Esophagus squamous epithelium (tissue), 5 donors: ENCODE results near the gene VWA8. TPM values are rescaled to one million over a fixed set of nuclear protein-coding genes. Genes with fewer than 3 reads are reported as not detected.
"Not testable (repeated sequence)": the region's sequence is repeated elsewhere in the genome, so short reads cannot be mapped to it uniquely, and the experiment has no call there.

Experiments
- DNase-seq: peaks from one replicate; lab custom pipeline; 2025; lab: John Stamatoyannopoulos, UW
- H3K27ac ChIP-seq, 4 donors: fragments of 200-600 bp; sonication (generic); one replicate each; pipeline ENCODE4 v1.5.1; 2016 to 2019; ENCODE audit warnings: mild to moderate bottlenecking in 1 of 4
- H3K27me3 ChIP-seq, 4 donors: fragments of 200-600 bp; sonication (generic); 1 replicate in 3 of 4; 2 replicates in 1 of 4; pipeline versions ENCODE4 v1.5.1 to v1.6.0; 2017 to 2021; ENCODE audit warnings: antibody characterized with exemption in 1 of 4
- H3K36me3 ChIP-seq, 3 donors: fragments of 200-600 bp; sonication (generic); one replicate each; pipeline ENCODE4 v1.5.1; 2016 to 2019
- H3K4me1 ChIP-seq, 3 donors: fragments of 200-600 bp; sonication (generic); one replicate each; pipeline ENCODE4 v1.5.1; 2017 to 2019
- H3K4me3 ChIP-seq, 4 donors: fragments of 200-600 bp; sonication (generic); 1 replicate in 3 of 4; 2 replicates in 1 of 4; pipeline ENCODE4 v1.5.1; 2016 to 2019; ENCODE audit warnings: mild to moderate bottlenecking in 2 of 4, moderate library complexity in 1 of 4
- H3K9me3 ChIP-seq, 3 donors: fragments of 200-600 bp; sonication (generic); one replicate each; pipeline ENCODE4 v1.5.1; 2016 to 2019
- POLR2A ChIP-seq, 4 donors: fragments of 450-650 bp; IDR thresholded peaks; one replicate each; pipeline ENCODE4 v1.6.1; 2017; ENCODE audit warnings: antibody characterized with exemption in 4 of 4, mild to moderate bottlenecking in 4 of 4, moderate library complexity in 3 of 4
- WGBS, 2 donors: methylation state at CpG; one replicate each; pipeline ENCODE4 v1.1.5; 2018; 5-methylcytosine and 5-hydroxymethylcytosine counted together
- intact Hi-C: fragments of 100-400 bp; cut with DNase I; formaldehyde crosslinking; loops from one replicate; pipeline ENCODE4 v1.15.0; 2022
- total RNA-seq, 4 donors: library from RNA; depleted of rRNA; stranded (reverse); fragments of >200 nt; gene quantifications; one replicate each; pipeline ENCODE4 v1.1.0, GENCODE V29; 2016
- TF ChIP-seq, protein P1 (sequence below), 6 experiments: fragments of 450-650 bp in 4 of 6; fragments of 200-600 bp in 2 of 6; sonication (generic) in 2 of 6; IDR thresholded peaks; one replicate each; pipeline ENCODE4 v1.5.1; 2016 to 2019; ENCODE audit warnings: antibody characterized with exemption in 6 of 6, mild to moderate bottlenecking in 4 of 6, moderate library complexity in 4 of 6
- donor health status: DM: yes; HTN: yes; CAD: no.

Gene VWA8
- total RNA-seq, 4 donors from 2014 or later, result 10.5 to 23.7 (median 17.3) TPM

DNA sequence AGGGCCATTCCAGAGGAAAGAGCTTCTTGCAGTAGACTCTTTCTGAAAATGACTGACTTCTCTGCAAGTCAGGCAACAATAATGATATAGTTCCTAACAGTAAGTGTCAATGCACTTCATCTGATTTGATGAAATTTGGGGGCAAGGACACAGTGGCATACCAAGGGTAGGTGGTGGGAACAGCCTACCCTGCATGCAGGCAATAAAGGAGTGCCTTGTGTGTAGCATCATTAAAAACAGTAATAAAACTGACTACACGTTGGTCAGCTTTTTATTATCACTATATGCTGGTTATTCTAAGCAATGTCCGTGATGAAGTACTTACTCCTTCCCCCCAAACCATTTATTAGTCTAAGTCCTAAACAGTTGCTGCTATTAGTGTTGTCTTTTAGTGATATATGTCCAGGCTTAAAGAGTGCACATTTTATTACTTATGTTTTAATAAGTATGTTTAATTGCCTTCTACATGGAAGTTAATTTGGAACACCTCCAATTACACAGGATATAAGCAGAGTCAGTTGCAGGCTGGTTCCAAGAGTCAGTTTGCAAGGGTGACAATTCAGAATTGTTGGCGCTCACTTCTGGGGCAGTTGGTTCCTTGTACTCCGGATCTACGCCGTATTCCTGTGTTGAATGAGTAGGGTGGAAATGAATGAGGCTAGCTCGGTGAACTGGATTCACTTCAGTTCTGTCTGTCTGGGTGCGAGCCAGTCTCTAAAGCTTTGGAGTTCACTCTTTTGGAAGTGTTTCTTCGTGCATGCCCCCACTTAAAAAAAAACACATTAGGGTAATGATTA, 419.6 kb downstream of the VWA8 start:
- no peak overlapping the region for H3K4me3 ChIP-seq
- peaks cover 0 to 25% (median 0%) of the 10 kb centered on the region in 3 donors for H3K4me1 ChIP-seq
- WGBS, 2 donors, result 76 to 87% methylated on average over 9 of the region's 9 CpGs
- DNase-seq, result no peak
- no peaks in the 10 kb centered on the region for H3K9me3 ChIP-seq
- TF ChIP-seq POLR2A (IDR thresholded peaks at IDR 0.05), result no peak
- TF ChIP-seq, protein P1, sequence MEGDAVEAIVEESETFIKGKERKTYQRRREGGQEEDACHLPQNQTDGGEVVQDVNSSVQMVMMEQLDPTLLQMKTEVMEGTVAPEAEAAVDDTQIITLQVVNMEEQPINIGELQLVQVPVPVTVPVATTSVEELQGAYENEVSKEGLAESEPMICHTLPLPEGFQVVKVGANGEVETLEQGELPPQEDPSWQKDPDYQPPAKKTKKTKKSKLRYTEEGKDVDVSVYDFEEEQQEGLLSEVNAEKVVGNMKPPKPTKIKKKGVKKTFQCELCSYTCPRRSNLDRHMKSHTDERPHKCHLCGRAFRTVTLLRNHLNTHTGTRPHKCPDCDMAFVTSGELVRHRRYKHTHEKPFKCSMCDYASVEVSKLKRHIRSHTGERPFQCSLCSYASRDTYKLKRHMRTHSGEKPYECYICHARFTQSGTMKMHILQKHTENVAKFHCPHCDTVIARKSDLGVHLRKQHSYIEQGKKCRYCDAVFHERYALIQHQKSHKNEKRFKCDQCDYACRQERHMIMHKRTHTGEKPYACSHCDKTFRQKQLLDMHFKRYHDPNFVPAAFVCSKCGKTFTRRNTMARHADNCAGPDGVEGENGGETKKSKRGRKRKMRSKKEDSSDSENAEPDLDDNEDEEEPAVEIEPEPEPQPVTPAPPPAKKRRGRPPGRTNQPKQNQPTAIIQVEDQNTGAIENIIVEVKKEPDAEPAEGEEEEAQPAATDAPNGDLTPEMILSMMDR (IDR thresholded peaks at IDR 0.05), result no peak
- no peaks in the 10 kb centered on the region for H3K36me3 ChIP-seq
- peak overlapping the region in 1 of 4 donors; percentile 36 for H3K27ac ChIP-seq
- H3K27me3 ChIP-seq, result no peaks in the 10 kb centered on the region
- intact Hi-C loops, result no loop called here

DNA sequence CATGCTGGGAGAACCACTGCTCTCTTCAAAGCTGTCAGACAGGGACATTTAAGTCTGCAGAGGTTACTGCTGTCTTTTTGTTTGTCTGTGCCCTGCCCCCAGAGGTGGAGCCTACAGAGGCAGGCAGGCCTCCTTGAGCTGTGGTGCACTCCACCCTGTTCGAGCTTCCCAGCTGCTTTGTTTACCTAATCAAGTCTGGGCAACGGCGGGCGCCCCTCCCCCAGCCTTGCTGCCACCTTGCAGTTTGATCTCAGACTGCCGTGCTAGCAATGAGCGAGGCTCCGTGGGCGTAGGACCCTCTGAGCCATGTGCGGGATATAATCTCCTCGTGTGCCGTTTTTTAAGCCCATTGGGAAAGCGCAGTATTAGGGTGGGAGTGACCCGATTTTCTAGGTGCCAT, 420.7 kb downstream of the VWA8 start:
- H3K36me3 ChIP-seq, DNase-seq, H3K9me3 ChIP-seq, intact Hi-C loops, H3K27me3 ChIP-seq: not testable (repeated sequence)
- WGBS, 2 donors, result 43 to 54% methylated on average over 5 to 13 of the region's 13 CpGs
- H3K4me1 ChIP-seq, result peaks cover 0 to 17% (median 0%) of the 10 kb centered on the region in 3 donors
- H3K4me3 ChIP-seq, result peak overlapping the region in 3 of 4 donors; percentile 26 to 28 (median 27)
- peak overlapping the region in 1 of 4 donors; percentile 36 for H3K27ac ChIP-seq

GRCh38 chr13:41533266-41534052, 427.4 kb downstream of the VWA8 start:
- no peak for DNase-seq
- WGBS, 2 donors, result 71 to 72% methylated on average over 10 to 14 of the region's 15 CpGs
- intact Hi-C loops, result no loop called here
- Histone ChIP-seq H3K4me3 (no peak overlapping the region), H3K4me1 (no peaks in the 10 kb centered on the region), H3K9me3 (no peaks in the 10 kb centered on the region), H3K27me3 (no peaks in the 10 kb centered on the region), H3K27ac (no peak overlapping the region), H3K36me3 (no peaks in the 10 kb centered on the region)
- TF ChIP-seq, protein P1 (IDR thresholded peaks at IDR 0.05), result no peak
- no peak for TF ChIP-seq POLR2A (IDR thresholded peaks at IDR 0.05)

DNA sequence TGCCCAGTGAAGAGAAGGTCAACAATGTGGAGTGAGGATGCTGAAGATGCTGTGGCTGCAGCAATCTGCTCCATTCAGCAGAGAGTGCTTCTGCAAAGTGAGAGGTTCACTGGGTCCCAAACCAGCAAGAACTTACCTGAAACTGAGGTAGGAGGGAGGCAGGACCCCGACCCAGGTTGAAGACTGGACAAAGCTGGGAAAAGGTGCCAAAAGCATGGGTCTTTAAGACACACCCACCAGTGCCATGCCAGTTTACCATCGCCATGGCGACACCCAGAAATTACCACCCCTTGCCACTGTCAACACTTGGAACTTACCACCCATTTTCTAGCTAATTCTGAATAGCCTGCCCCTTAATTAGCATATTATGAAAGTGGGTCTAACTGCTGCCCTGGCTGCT, 432.9 kb downstream of the VWA8 start:
- intact Hi-C loops, result no loop called here
- H3K27me3 ChIP-seq, result no peaks in the 10 kb centered on the region
- 69 to 82% methylated on average over 3 of the region's 3 CpGs for WGBS, 2 donors
- TF ChIP-seq, protein P1 (IDR thresholded peaks at IDR 0.05), result no peak
- TF ChIP-seq POLR2A (IDR thresholded peaks at IDR 0.05), result no peak
- DNase-seq, result no peak
- no peak overlapping the region for H3K4me3 ChIP-seq
- no peaks in the 10 kb centered on the region for H3K4me1 ChIP-seq
- H3K36me3 ChIP-seq, result no peaks in the 10 kb centered on the region
- no peaks in the 10 kb centered on the region for H3K9me3 ChIP-seq
- no peak overlapping the region for H3K27ac ChIP-seq

- DNase-seq, result no peak
- 81 to 89% methylated on average over 8 to 12 of the region's 15 CpGs for WGBS, 2 donors
- intact Hi-C loops, result no loop called here
- no peaks in the 10 kb centered on the region for H3K4me1 ChIP-seq
- no peak for TF ChIP-seq POLR2A (IDR thresholded peaks at IDR 0.05)
- TF ChIP-seq, protein P1 (IDR thresholded peaks at IDR 0.05), result no peak
- H3K4me3 ChIP-seq, result no peak overlapping the region
- H3K9me3 ChIP-seq, result no peaks in the 10 kb centered on the region
- no peaks in the 10 kb centered on the region for H3K27me3 ChIP-seq
- no peak overlapping the region for H3K27ac ChIP-seq
- no peaks in the 10 kb centered on the region for H3K36me3 ChIP-seq
Measured at GRCh38 chr13:41520660-41521630, 440.0 kb downstream of the VWA8 start.
